Uterus (tissue), 2 donors: ENCODE results near the gene SLAMF9.

Experiments
- CTCF ChIP-seq, 4 experiments: fragments of 200-600 bp in 2 of 4; fragments of 450-650 bp in 2 of 4; sonication (generic) in 2 of 4; IDR thresholded peaks; one replicate each; pipeline ENCODE4 v1.5.1; 2016 to 2019; ENCODE audit warnings: antibody characterized with exemption in 4 of 4, mild to moderate bottlenecking in 2 of 4, moderate library complexity in 1 of 4
- POLR2A ChIP-seq, 2 donors: fragments of 450-650 bp; IDR thresholded peaks; one replicate each; pipeline ENCODE4 v1.6.1; 2016; ENCODE audit warnings: antibody characterized with exemption in 2 of 2, mild to moderate bottlenecking in 1 of 2, moderate library complexity in 1 of 2

- TF ChIP-seq CTCF (IDR thresholded peaks at IDR 0.05) (no peak), POLR2A (IDR thresholded peaks at IDR 0.05) (no peak)
These were observed 37.6 kb downstream of the SLAMF9 start for GRCh38 chr1:159916242-159917051.
